HepG2 (cell line): Measurements from ENCODE around the gene DNAJA2. TPM values are rescaled to one million over a fixed set of nuclear protein-coding genes. Genes with fewer than 3 reads are reported as not detected.

ENCODE experiments used
- CBX5 ChIP-seq: sonication (generic); formaldehyde crosslinking; IDR thresholded peaks from 2 replicates; pipeline ENCODE4 v1.4.0; 2020; ENCODE audit warnings: missing genetic modification reagents, borderline replicate concordance
- KDM2A ChIP-seq: sonication (generic); formaldehyde crosslinking; IDR thresholded peaks from 2 replicates; pipeline ENCODE4 v1.4.0; 2020; ENCODE audit warnings: low read depth, missing genetic modification reagents, borderline replicate concordance
- NFE2L1 ChIP-seq: sonication (generic); formaldehyde crosslinking; IDR thresholded peaks from 2 replicates; pipeline ENCODE4 v1.4.0; 2020; ENCODE audit warnings: missing genetic modification reagents, mild to moderate bottlenecking, borderline replicate concordance
- SPEN ChIP-seq: sonication (generic); formaldehyde crosslinking; IDR thresholded peaks from 2 replicates; pipeline ENCODE4 v1.5.1; 2020; ENCODE audit warnings: low read depth, mild to moderate bottlenecking, missing genetic modification reagents
- TEAD2 ChIP-seq: sonication (generic); formaldehyde crosslinking; IDR thresholded peaks from 2 replicates; pipeline ENCODE4 v1.9.0; 2021; ENCODE audit warnings: missing genetic modification reagents
- ZNF33B ChIP-seq: sonication (generic); formaldehyde crosslinking; IDR thresholded peaks from 2 replicates; pipeline ENCODE4 v1.5.1; 2020; ENCODE audit warnings: mild to moderate bottlenecking, missing genetic modification reagents
- ZNF562 ChIP-seq: sonication (generic); formaldehyde crosslinking; IDR thresholded peaks from 2 replicates; pipeline ENCODE4 v1.8.0; 2022; ENCODE audit warnings: missing genetic modification reagents, borderline replicate concordance
- ZNF788 ChIP-seq: sonication (generic); formaldehyde crosslinking; IDR thresholded peaks from 2 replicates; pipeline ENCODE4 v1.5.0; 2020; ENCODE audit warnings: mild to moderate bottlenecking, missing genetic modification reagents, borderline replicate concordance
- polyA plus RNA-seq, 8 experiments: library from polyadenylated mRNA; depleted of rRNA in 3 of 8; stranded (reverse) in 7 of 8; unstranded in 1 of 8; fragments of >200 nt; fragmentation: Illumina TruSeq in 4 of 8; extraction: Trizol in 4 of 8; gene quantifications; 2 replicates each; pipeline versions ENCODE4 v1.2.1 to v1.2.3, GENCODE V29; 2011 to 2016; ENCODE audit warnings: low read depth in 4 of 8, missing spikeins in 1 of 8, mixed read lengths in 1 of 8; ENCODE audit not compliant: insufficient read depth in 1 of 8
- total RNA-seq, 5 experiments: library from RNA; depleted of rRNA; stranded (reverse); fragments of >200 nt; fragmentation: Illumina TruSeq; extraction: Trizol; gene quantifications; 2 replicates each; pipeline ENCODE4 v1.2.3, GENCODE V29; 2016; ENCODE audit warnings: low read depth in 1 of 5
- TF ChIP-seq, protein P1 (sequence below): sonication (generic); formaldehyde crosslinking; IDR thresholded peaks from 2 replicates; pipeline ENCODE4 v1.5.1; 2020; ENCODE audit warnings: mild to moderate bottlenecking, missing genetic modification reagents, borderline replicate concordance
- TF ChIP-seq, protein P2 (sequence below): sonication (generic); formaldehyde crosslinking; IDR thresholded peaks from 2 replicates; pipeline ENCODE4 v1.4.0; 2020; ENCODE audit warnings: mild to moderate bottlenecking, missing genetic modification reagents
- TF ChIP-seq, protein P3 (sequence below): sonication (generic); formaldehyde crosslinking; IDR thresholded peaks from 2 replicates; pipeline ENCODE4 v1.5.0; 2020; ENCODE audit warnings: mild to moderate bottlenecking, missing genetic modification reagents

The DNAJA2 gene
- total and polyA plus RNA-seq, 2 of the 13 experiments (the other 11 are each of a cell fraction or from before 2014, with no cell fraction given): 25.4 to 176 TPM

DNA sequence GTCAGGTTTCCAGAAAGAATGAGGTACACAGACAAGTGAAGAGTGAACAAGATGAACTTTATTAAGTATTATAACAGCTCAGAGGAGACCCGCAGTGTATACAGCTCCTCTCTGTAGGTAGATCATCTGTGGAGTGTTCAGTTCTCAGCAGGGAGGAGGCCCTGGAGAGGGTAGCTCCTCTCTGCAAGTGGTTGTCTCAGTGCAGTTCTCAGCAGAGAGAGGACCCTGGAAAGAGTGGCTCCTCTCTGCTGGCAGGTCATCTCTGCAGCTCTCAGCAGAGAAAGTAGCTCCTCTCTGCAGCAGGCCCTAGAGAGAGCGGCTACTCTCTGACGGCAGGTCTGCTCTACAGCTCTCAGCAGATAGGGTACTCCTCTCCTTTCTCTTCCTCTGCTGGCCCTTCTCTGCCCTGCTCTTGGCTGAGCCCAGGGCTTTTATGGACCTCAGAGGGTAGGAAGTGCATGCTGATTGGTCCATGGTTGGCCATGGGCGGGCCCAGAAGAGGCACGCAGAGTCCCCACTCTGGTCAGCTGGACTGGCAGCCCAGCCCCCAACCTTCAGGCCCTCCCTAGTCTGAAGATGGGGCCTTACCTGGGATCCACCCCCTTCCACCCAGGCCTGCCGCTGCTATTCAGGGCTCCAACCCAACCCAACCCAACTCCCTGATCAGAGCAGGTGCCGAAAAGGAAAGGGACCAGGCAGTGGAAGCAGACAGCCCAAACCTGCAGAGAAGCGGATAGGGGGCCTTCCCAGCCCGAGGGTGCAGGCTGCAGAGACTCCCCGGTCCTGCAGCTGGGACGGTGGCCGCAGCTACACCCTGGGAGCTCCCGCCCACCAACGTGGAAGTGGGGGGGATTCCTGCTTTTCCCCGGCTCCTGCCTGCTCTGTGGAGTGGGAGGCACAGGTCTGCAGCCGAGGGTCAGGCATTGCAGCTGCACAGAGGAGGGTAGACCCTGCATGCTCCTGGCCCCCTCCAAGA is 18.5 kb upstream of the DNAJA2 start (continued):
- TF ChIP-seq, protein P1, sequence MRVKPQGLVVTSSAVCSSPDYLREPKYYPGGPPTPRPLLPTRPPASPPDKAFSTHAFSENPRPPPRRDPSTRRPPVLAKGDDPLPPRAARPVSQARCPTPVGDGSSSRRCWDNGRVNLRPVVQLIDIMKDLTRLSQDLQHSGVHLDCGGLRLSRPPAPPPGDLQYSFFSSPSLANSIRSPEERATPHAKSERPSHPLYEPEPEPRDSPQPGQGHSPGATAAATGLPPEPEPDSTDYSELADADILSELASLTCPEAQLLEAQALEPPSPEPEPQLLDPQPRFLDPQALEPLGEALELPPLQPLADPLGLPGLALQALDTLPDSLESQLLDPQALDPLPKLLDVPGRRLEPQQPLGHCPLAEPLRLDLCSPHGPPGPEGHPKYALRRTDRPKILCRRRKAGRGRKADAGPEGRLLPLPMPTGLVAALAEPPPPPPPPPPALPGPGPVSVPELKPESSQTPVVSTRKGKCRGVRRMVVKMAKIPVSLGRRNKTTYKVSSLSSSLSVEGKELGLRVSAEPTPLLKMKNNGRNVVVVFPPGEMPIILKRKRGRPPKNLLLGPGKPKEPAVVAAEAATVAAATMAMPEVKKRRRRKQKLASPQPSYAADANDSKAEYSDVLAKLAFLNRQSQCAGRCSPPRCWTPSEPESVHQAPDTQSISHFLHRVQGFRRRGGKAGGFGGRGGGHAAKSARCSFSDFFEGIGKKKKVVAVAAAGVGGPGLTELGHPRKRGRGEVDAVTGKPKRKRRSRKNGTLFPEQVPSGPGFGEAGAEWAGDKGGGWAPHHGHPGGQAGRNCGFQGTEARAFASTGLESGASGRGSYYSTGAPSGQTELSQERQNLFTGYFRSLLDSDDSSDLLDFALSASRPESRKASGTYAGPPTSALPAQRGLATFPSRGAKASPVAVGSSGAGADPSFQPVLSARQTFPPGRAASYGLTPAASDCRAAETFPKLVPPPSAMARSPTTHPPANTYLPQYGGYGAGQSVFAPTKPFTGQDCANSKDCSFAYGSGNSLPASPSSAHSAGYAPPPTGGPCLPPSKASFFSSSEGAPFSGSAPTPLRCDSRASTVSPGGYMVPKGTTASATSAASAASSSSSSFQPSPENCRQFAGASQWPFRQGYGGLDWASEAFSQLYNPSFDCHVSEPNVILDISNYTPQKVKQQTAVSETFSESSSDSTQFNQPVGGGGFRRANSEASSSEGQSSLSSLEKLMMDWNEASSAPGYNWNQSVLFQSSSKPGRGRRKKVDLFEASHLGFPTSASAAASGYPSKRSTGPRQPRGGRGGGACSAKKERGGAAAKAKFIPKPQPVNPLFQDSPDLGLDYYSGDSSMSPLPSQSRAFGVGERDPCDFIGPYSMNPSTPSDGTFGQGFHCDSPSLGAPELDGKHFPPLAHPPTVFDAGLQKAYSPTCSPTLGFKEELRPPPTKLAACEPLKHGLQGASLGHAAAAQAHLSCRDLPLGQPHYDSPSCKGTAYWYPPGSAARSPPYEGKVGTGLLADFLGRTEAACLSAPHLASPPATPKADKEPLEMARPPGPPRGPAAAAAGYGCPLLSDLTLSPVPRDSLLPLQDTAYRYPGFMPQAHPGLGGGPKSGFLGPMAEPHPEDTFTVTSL (CRISPR knock-in tag): no peak
- TF ChIP-seq CBX5 (no peak), KDM2A (no peak), ZNF33B (CRISPR knock-in tag) (no peak), SPEN (CRISPR knock-in tag) (no peak), ZNF788 (CRISPR knock-in tag) (no peak), NFE2L1 (CRISPR knock-in tag) (no peak), TEAD2 (CRISPR knock-in tag) (no peak), ZNF562 (no peak)
- TF ChIP-seq, protein P2, sequence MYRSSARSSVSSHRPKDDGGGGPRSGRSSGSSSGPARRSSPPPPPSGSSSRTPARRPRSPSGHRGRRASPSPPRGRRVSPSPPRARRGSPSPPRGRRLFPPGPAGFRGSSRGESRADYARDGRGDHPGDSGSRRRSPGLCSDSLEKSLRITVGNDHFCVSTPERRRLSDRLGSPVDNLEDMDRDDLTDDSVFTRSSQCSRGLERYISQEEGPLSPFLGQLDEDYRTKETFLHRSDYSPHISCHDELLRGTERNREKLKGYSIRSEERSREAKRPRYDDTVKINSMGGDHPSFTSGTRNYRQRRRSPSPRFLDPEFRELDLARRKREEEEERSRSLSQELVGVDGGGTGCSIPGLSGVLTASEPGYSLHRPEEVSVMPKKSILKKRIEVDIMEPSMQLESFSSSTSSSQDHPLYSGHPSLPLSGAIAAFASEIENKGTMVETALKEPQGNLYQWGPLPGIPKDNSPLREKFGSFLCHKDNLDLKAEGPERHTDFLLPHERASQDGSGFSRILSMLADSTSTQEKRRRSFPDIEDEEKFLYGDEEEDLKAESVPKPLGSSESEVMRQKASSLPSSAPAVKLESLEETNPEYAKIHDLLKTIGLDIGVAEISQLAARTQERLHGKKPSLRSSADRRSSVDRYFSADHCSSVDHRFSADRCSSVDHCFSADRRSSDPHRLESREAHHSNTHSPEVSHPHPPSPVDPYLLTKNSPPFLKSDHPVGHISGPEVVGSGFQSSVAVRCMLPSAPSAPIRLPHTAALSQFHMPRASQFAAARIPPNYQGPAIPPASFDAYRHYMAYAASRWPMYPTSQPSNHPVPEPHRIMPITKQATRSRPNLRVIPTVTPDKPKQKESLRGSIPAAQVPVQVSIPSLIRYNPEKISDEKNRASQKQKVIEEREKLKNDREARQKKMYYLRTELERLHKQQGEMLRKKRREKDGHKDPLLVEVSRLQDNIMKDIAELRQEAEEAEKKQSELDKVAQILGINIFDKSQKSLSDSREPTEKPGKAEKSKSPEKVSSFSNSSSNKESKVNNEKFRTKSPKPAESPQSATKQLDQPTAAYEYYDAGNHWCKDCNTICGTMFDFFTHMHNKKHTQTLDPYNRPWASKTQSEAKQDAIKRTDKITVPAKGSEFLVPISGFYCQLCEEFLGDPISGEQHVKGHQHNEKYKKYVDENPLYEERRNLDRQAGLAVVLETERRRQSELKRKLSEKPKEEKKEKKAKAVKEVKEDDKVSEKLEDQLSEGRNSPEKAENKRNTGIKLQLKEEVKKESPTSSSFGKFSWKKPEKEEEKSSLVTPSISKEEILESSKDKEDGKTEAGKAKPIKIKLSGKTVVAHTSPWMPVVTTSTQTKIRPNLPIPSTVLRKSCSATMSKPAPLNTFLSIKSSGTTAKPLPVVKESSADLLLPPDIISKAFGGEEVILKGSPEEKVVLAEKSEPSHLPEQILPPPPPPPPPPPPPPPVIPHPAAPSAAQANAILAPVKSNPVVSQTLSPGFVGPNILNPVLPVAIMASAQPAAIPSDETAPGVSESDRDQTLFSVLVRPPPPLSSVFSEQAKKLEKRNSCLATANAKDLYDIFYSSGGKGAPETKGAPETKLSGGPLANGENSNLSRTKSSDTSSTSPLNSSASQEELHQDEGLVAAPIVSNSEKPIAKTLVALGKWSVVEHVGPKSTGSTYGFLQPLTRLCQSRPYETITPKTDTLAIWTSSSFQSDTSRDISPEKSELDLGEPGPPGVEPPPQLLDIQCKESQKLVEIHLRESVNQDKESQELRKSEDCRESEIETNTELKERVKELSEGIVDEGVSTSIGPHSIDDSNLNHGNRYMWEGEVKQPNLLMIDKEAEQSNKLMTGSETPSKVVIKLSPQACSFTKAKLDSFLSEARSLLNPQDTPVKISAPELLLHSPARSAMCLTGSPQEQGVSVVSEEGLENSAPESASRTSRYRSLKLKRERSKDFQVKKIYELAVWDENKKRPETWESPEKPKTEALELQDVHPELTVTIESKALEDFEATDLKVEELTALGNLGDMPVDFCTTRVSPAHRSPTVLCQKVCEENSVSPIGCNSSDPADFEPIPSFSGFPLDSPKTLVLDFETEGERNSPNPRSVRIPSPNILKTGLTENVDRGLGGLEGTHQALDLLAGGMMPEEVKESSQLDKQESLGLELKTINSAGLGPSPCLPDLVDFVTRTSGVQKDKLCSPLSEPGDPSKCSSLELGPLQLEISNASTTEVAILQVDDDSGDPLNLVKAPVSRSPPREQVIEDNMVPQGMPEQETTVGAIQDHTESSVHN (CRISPR knock-in tag): no peak
- TF ChIP-seq, protein P3, sequence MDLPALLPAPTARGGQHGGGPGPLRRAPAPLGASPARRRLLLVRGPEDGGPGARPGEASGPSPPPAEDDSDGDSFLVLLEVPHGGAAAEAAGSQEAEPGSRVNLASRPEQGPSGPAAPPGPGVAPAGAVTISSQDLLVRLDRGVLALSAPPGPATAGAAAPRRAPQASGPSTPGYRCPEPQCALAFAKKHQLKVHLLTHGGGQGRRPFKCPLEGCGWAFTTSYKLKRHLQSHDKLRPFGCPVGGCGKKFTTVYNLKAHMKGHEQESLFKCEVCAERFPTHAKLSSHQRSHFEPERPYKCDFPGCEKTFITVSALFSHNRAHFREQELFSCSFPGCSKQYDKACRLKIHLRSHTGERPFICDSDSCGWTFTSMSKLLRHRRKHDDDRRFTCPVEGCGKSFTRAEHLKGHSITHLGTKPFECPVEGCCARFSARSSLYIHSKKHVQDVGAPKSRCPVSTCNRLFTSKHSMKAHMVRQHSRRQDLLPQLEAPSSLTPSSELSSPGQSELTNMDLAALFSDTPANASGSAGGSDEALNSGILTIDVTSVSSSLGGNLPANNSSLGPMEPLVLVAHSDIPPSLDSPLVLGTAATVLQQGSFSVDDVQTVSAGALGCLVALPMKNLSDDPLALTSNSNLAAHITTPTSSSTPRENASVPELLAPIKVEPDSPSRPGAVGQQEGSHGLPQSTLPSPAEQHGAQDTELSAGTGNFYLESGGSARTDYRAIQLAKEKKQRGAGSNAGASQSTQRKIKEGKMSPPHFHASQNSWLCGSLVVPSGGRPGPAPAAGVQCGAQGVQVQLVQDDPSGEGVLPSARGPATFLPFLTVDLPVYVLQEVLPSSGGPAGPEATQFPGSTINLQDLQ (CRISPR knock-in tag): no peak
